ENCODE data around the gene ZNF571. TPM values are rescaled to one million over a fixed set of nuclear protein-coding genes. Genes with fewer than 3 reads are reported as not detected.

The ZNF571 gene
- 0.98 and 2.1 TPM in 2 replicates for total RNA-seq (2014; rRNA removed; shearing (Covaris generic))

DNA sequence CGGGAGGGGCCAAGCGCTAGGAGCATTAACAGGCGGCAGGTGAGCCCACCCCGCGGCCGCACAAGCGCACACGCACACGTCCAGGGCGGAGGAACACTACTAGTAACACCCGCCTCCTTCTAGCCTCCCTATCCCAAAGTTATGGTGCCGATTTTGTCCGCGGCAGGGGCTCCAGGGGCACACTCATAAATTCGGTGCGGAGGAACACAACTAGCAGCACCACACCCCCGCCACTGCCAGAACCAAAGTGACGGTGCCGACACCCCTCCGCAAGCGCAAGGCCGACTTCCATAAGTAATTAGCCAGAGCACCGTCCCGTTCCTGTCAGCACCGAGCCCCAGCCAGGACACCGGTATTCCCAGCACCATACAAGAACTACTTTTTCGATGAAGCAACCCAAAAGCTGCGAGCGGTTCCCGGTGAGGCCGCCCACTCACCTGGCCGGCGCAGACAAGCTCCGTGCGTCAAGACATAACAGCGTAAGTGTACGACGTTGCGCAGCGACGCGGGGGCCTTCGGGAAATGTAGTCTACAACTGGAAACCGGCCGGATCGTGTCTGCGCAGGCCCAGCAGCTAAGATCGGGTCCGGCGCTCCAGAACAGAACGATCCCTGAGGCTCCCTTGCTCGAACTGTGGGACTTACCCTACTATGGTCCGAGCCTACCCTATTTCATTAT is at the start of gene ZNF571, which contains the start of gene ZNF540:
ZNF571 (minus strand) TSS at position 489 of the 678 bp plus-strand sequence. CDS start 8,116 bp downstream, outside the sequence.
ZNF540 (plus strand) TSS at position 573 of the 678 bp plus-strand sequence. CDS start 3,572 bp downstream, outside the sequence.

Other genes with a start within 250 kb of the ZNF571 start
- 2.1 and 4.8 TPM in 2 replicates for gene ZNF527, start 223.7 kb downstream of the ZNF571 start, total RNA-seq (2014; rRNA removed; shearing (Covaris generic))
- 5.8 and 6.3 TPM in 2 replicates for gene ZNF569, start 127.3 kb downstream of the ZNF571 start, total RNA-seq (2014; rRNA removed; shearing (Covaris generic))
- gene ZNF570, start 125.4 kb downstream of the ZNF571 start, total RNA-seq (2014; rRNA removed; shearing (Covaris generic)), result 4.4 and 6.9 TPM in 2 replicates
- gene ZNF793, start 87.9 kb downstream of the ZNF571 start, total RNA-seq (2014; rRNA removed; shearing (Covaris generic)), result 1.7 and 1.9 TPM in 2 replicates
- 0.15 and 2.0 TPM in 2 replicates for gene ZNF540, start 84 bp upstream of the ZNF571 start, total RNA-seq (2014; rRNA removed; shearing (Covaris generic))
- 5.1 and 6.3 TPM in 2 replicates for gene ZFP30, start 60.7 kb upstream of the ZNF571 start, total RNA-seq (2014; rRNA removed; shearing (Covaris generic))
- 1.5 and 5.9 TPM in 2 replicates for gene ZNF607, start 125.0 kb upstream of the ZNF571 start, total RNA-seq (2014; rRNA removed; shearing (Covaris generic))
- 5.8 and 8.4 TPM in 2 replicates for gene ZNF573, start 184.8 kb upstream of the ZNF571 start, total RNA-seq (2014; rRNA removed; shearing (Covaris generic))